ENCODE results near the gene APLP1.

GRCh38 chr19:35869327-35870123 lies 1.2 kb downstream of the APLP1 start:
- TF ChIP-seq POLR2A (IDR thresholded peaks at IDR 0.05) (no peak), CTCF (IDR thresholded peaks at IDR 0.05) (no peak), EP300 (IDR thresholded peaks at IDR 0.05) (no peak)

Data from ovary (tissue), 3 donors.